HG02759 (cell line): ENCODE measurements around the gene NCEH1.
"Not testable (repeated sequence)": the region's sequence is repeated elsewhere in the genome, so short reads cannot be mapped to it uniquely, and the experiment has no call there.

Experiments used
- ATAC-seq: cut with Tn5 transposase; IDR thresholded peaks from one replicate; pipeline ENCODE4 v1.9.1; 2021; ENCODE audit warnings: mild to moderate bottlenecking, moderate library complexity; ENCODE audit not compliant: unreplicated experiment

The NCEH1 gene

GRCh38 chr3:172676196-172676922 lies 34.5 kb downstream of the NCEH1 start:
- ATAC-seq: no peak

- ATAC-seq: no peak
Observed at GRCh38 chr3:172675441-172676193, 35.2 kb downstream of the NCEH1 start.

- peak; percentile 77 for ATAC-seq
Observed at GRCh38 chr3:172673210-172673679, 37.6 kb downstream of the NCEH1 start.

GRCh38 chr3:172669021-172669420 lies 41.8 kb downstream of the NCEH1 start:
- no peak for ATAC-seq

- peak; percentile 99 for ATAC-seq
Observed at GRCh38 chr3:172666873-172667694, 43.8 kb downstream of the NCEH1 start.

- ATAC-seq: no peak
Observed at GRCh38 chr3:172666181-172666872, 44.5 kb downstream of the NCEH1 start.

- not testable (repeated sequence) for ATAC-seq
Observed at GRCh38 chr3:172665510-172665909, 45.4 kb downstream of the NCEH1 start.

GRCh38 chr3:172660421-172660820 lies 50.4 kb downstream of the NCEH1 start:
- ATAC-seq: not testable (repeated sequence)

GRCh38 chr3:172659246-172660002 lies 51.4 kb downstream of the NCEH1 start:
- no peak for ATAC-seq

GRCh38 chr3:172658344-172659245 lies 52.3 kb downstream of the NCEH1 start:
- ATAC-seq: no peak

- no peak for ATAC-seq
Observed at GRCh38 chr3:172656602-172657001, 54.3 kb downstream of the NCEH1 start.

- no peak for ATAC-seq
Observed at GRCh38 chr3:172655388-172655787, 55.5 kb downstream of the NCEH1 start.

GRCh38 chr3:172654470-172654869 lies 56.4 kb downstream of the NCEH1 start:
- no peak for ATAC-seq

GRCh38 chr3:172653004-172653572 lies 57.8 kb downstream of the NCEH1 start:
- ATAC-seq: no peak

GRCh38 chr3:172651936-172652625 lies 58.8 kb downstream of the NCEH1 start:
- no peak for ATAC-seq

- ATAC-seq: no peak
Observed at GRCh38 chr3:172649987-172650386, 60.9 kb downstream of the NCEH1 start.

GRCh38 chr3:172648747-172649146 lies 62.1 kb downstream of the NCEH1 start:
- no peak for ATAC-seq

GRCh38 chr3:172647823-172648222 lies 63.0 kb downstream of the NCEH1 start:
- ATAC-seq: no peak
